Progenitor cell of endocrine pancreas (in vitro differentiated cells): ENCODE data around the gene MAP4K4. TPM values are rescaled to one million over a fixed set of nuclear protein-coding genes. Genes with fewer than 3 reads are reported as not detected.

Experiments used
- DNase-seq: peaks from one replicate; pipeline ENCODE4 v3.0.0; 2021; ENCODE audit warnings: low spot score; ENCODE audit not compliant: unreplicated experiment
- H3K27ac Mint-ChIP-seq: 2 replicates; pipeline ENCODE4 v1.8.0; 2021; ENCODE audit warnings: mild to moderate bottlenecking, moderate library complexity, mixed read lengths
- H3K27me3 Mint-ChIP-seq: 2 replicates; pipeline ENCODE4 v1.8.0; 2021; ENCODE audit warnings: mixed read lengths
- H3K36me3 Mint-ChIP-seq: 2 replicates; pipeline ENCODE4 v1.8.0; 2022; ENCODE audit warnings: mixed read lengths; ENCODE audit not compliant: insufficient read depth
- H3K4me1 Mint-ChIP-seq: 2 replicates; pipeline ENCODE4 v1.8.0; 2021; ENCODE audit warnings: low read depth, mixed read lengths
- H3K4me3 Mint-ChIP-seq: 2 replicates; pipeline ENCODE4 v1.8.0; 2021; ENCODE audit warnings: low read depth, mild to moderate bottlenecking, moderate library complexity, mixed read lengths
- H3K9me3 Mint-ChIP-seq: 2 replicates; pipeline ENCODE4 v1.8.0; 2021; ENCODE audit warnings: low read depth, mixed read lengths
- CTCF ChIP-seq: fragments of 200-600 bp; sonication (generic); IDR thresholded peaks from one replicate; pipeline ENCODE4 v1.5.0; 2021; ENCODE audit warnings: antibody characterized with exemption, mild to moderate bottlenecking; ENCODE audit not compliant: unreplicated experiment
- total RNA-seq: library from RNA; stranded (reverse); gene quantifications from 2 replicates; pipeline ENCODE4 v1.2.1, GENCODE V29; 2021

Gene MAP4K4
- total RNA-seq, 1 donor from 2014 or later: 171 TPM

GRCh38 chr2:101723371-101724124 lies 26.0 kb downstream of the MAP4K4 start:
- peak overlapping the region; percentile 2 for H3K27ac Mint-ChIP-seq
- DNase-seq: no peak
- H3K27me3 Mint-ChIP-seq: no peaks in the 10 kb centered on the region
- TF ChIP-seq CTCF: no peak
- H3K4me3 Mint-ChIP-seq: no peak overlapping the region
- H3K4me1 Mint-ChIP-seq: peaks cover 14% of the 10 kb centered on the region
- no peaks in the 10 kb centered on the region for H3K9me3 Mint-ChIP-seq
- H3K36me3 Mint-ChIP-seq: peaks cover 1% of the 10 kb centered on the region

GRCh38 chr2:101724125-101724474 lies 26.6 kb downstream of the MAP4K4 start:
- Mint-ChIP-seq H3K4me1 (peaks cover 14% of the 10 kb centered on the region), H3K4me3 (no peak overlapping the region), H3K9me3 (no peaks in the 10 kb centered on the region), H3K27me3 (no peaks in the 10 kb centered on the region), H3K36me3 (peaks cover 1% of the 10 kb centered on the region), H3K27ac (no peak overlapping the region)
- no peak for TF ChIP-seq CTCF
- no peak for DNase-seq

GRCh38 chr2:101725038-101725437 lies 27.5 kb downstream of the MAP4K4 start:
- peaks cover 1% of the 10 kb centered on the region for H3K36me3 Mint-ChIP-seq

GRCh38 chr2:101725515-101726192 lies 28.1 kb downstream of the MAP4K4 start:
- Mint-ChIP-seq H3K27me3 (no peaks in the 10 kb centered on the region), H3K9me3 (no peaks in the 10 kb centered on the region), H3K4me1 (peaks cover 17% of the 10 kb centered on the region), H3K27ac (no peak overlapping the region), H3K36me3 (peaks cover 1% of the 10 kb centered on the region), H3K4me3 (no peak overlapping the region)
- no peak for DNase-seq
- TF ChIP-seq CTCF: peak; percentile 35

More at GRCh38 chr2:101725038-101725437, 27.5 kb downstream of the MAP4K4 start:
- no peaks in the 10 kb centered on the region for H3K27me3 Mint-ChIP-seq
- no peaks in the 10 kb centered on the region for H3K9me3 Mint-ChIP-seq
- no peak overlapping the region for H3K4me3 Mint-ChIP-seq
- peaks cover 15% of the 10 kb centered on the region for H3K4me1 Mint-ChIP-seq
- DNase-seq: no peak
- TF ChIP-seq CTCF: no peak
- no peak overlapping the region for H3K27ac Mint-ChIP-seq

GRCh38 chr2:101728865-101729264 lies 31.4 kb downstream of the MAP4K4 start:
- peaks cover 1% of the 10 kb centered on the region for H3K36me3 Mint-ChIP-seq

More at GRCh38 chr2:101728865-101729264, 31.4 kb downstream of the MAP4K4 start:
- Mint-ChIP-seq H3K9me3 (no peaks in the 10 kb centered on the region), H3K27ac (no peak overlapping the region), H3K4me1 (peaks cover 18% of the 10 kb centered on the region), H3K4me3 (no peak overlapping the region), H3K27me3 (no peaks in the 10 kb centered on the region)
- no peak for TF ChIP-seq CTCF
- no peak for DNase-seq
